ENCODE results near the gene CPNE6.

GRCh38 chr14:24064091-24064795 lies 7.1 kb upstream of the CPNE6 start:
- TF ChIP-seq CTCF (CRISPR knock-in tag; IDR thresholded peaks at IDR 0.05), result no peak
- TF ChIP-seq ARHGAP35 (CRISPR knock-in tag; IDR thresholded peaks at IDR 0.05; ENCODE audit: borderline replicate concordance), result no peak
- TF ChIP-seq POLR2A (IDR thresholded peaks at IDR 0.05; ENCODE audit: insufficient read depth in 1 of 2, low read depth in 2 of 2, low read length in 2 of 2), result no peak

Data from HepG2 (cell line).